HG03520 (cell line): Measurements from ENCODE around the gene TGFA.

Experiments used
- ATAC-seq: cut with Tn5 transposase; IDR thresholded peaks from one replicate; pipeline ENCODE4 v1.9.1; 2021; ENCODE audit warnings: mild to moderate bottlenecking, moderate library complexity; ENCODE audit not compliant: unreplicated experiment

The TGFA gene

GRCh38 chr2:70499253-70499652 is 54.4 kb downstream of the TGFA start:
- no peak for ATAC-seq

DNA sequence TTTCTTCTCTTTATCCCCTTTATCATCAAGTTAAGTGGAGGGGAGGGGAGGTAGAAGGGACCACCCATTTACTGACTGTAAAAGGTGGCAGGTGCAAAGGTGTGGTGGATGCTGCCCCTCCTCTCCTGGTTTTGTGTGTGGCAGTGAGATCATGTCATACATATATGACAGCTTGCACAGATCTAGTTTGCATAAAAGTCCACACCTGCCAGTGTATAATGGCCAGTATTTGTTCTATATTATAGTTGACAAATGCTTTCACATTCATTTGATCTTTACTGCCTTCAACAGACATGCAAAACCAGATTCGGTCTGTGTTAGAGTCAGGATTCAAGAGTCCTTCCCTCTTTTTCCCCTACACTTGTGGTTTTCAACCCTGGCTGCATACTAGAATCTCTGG is 55.1 kb downstream of the TGFA start:
- no peak for ATAC-seq

- ATAC-seq: no peak
Observed at GRCh38 chr2:70498054-70498453, 55.6 kb downstream of the TGFA start.

- no peak for ATAC-seq
Observed at GRCh38 chr2:70496819-70497218, 56.8 kb downstream of the TGFA start.

- no peak for ATAC-seq
Observed at GRCh38 chr2:70494293-70494886, 59.2 kb downstream of the TGFA start.

- ATAC-seq: no peak
Observed at GRCh38 chr2:70490381-70490780, 63.2 kb downstream of the TGFA start.

DNA sequence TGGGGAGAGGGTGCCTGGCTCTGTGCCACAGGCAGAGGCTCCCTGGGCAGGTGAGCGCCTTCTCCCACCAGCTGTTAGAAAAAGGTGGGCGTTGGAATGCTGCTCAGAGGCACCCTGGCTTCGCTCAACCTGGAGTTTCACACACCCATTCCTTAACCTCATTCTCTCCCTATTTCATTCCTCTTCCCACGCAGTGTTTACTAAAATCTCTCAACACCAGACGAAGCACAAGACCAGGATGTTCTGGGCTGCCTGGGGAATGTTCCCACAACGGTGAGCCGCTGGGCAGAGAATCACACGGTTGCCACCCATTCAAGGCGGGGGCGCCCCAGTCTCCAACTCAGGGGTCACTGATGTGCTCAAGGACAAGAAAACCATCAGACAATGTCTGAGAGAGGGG is 64.5 kb downstream of the TGFA start:
- ATAC-seq: no peak

GRCh38 chr2:70484086-70484485 is 69.5 kb downstream of the TGFA start:
- no peak for ATAC-seq

DNA sequence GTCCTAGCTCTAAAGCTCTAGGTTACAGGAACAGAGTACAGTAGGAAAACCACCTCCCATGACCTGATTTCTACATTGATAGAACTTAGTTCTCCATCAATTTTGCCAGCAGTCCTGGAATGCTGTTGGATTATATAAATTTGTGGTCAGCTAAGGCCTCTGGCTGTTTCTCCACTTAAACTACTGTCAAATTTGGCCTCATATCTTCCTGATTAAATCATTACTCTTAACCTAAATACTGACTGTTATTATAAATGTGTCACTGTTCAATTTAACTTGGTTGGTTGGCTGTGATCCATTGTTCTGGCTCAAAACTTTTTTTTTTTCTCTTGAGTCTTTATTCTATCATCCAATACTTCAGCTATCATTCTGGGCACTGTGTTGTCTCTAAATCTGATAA is 71.2 kb downstream of the TGFA start:
- ATAC-seq: no peak

DNA sequence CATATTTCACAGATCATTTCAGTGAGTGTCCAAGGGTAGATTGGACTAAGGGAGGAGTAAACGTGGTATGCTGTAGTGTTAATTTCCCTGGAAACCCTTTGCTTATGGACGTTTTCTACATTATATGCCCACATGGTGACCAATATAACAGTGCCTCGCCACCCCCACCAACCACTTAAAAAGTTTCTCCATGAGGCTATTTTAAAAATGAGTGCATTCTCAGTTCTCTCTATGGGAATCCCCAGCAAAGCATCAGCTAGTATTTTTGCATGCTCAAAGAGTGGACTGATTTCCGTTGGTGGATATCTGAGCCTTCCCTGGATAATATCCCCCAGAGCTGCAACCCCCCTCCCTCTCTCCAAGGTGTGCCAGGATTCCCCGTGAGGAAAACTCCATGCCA is 73.2 kb downstream of the TGFA start:
- ATAC-seq: no peak

- ATAC-seq: no peak
Observed at GRCh38 chr2:70479816-70480215, 73.8 kb downstream of the TGFA start.

DNA sequence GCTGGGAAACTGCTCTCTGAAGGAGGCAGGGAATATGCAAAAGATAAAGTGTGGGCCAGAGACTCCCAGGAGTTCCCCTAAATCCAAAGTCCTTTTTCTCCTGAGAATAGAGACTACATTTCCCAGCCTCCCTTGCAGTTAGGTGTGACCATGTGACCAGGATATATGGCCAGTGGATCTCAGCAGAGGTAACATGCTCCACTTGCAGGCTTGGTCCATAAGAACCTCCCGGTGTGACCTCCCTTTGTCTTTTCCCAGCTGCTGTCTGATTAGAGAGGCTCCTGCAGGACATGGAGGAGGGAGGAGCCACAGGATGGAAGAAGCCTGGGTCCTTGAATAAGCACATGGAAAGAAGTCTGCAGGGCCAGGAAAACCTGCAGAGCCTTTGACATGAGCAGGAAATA is 76.2 kb downstream of the TGFA start:
- no peak for ATAC-seq

DNA sequence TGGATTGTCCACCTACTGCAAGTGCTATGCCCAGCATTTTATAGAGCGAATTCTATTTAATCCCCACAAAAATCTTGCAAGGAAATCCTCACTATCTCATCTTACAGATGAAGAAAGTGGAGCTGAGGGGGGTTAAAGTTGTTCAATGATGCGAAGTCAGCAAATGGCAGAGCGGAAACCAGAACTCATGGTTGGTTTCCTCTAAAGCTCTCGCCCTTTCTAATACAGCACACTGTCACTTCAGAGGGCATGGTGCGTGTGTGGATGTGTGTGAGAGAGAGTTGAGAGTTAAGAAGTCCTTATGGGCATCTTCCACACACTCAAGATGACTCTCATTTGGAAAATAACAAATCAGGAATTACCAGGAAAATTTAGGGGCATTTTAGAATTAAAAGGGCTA is 78.4 kb downstream of the TGFA start:
- ATAC-seq: no peak

DNA sequence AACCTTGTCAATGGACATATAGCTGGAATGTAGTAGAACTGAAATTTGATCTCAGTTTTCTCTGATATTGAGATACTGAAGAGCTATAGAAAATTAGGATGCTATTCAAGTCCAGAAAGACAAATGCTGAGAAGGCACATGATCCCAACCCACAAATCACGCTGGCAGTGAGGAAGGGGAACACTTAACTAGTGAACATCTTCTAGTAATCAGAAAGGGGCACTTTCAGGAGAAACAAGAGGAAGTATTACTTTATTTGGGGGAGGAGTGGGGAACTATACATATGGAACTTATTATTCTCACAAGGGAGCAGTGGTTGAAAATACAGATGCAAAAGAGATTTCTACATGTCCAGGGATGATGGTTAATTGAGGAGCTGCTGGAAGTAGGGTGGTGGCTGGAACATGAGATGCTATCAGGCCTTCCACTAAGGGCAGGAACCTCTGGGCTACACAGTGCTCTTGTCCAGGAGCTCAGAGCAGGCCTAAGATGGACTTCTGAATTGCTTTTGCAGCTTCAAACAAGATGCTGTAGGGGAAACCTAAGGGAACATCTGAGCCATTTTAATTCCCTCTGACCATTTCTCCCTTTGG is 79.3 kb downstream of the TGFA start:
- no peak for ATAC-seq

DNA sequence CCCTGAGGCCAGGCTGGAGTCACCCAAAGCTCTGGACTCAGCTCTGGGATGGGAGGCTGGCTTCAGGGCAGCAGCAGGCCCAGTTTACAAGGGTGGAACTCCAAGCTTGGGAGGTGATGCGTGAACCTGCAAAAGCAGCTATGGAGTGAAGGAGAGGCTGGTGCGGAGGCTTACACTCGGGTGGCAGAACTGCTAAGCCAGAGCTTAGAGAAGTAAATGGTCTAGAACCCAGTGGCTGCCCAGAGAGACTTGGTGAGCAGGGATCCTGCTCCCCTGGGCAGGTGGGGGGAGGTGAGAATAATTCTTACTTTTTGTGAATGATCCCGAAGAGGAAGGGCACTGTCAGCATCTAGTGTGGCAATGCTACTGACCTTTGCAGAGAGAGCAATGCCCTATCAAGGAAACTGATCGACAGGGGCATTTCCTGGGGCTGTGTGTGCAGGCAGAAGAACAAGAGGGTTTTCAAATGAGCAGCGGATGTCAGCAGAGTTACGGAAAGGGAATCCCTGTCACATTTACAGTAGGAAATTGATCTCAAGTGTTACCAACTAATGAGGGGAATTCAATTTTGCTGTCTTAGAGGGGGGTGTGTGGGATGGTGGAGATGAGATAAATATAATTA is 80.4 kb downstream of the TGFA start:
- ATAC-seq: no peak

DNA sequence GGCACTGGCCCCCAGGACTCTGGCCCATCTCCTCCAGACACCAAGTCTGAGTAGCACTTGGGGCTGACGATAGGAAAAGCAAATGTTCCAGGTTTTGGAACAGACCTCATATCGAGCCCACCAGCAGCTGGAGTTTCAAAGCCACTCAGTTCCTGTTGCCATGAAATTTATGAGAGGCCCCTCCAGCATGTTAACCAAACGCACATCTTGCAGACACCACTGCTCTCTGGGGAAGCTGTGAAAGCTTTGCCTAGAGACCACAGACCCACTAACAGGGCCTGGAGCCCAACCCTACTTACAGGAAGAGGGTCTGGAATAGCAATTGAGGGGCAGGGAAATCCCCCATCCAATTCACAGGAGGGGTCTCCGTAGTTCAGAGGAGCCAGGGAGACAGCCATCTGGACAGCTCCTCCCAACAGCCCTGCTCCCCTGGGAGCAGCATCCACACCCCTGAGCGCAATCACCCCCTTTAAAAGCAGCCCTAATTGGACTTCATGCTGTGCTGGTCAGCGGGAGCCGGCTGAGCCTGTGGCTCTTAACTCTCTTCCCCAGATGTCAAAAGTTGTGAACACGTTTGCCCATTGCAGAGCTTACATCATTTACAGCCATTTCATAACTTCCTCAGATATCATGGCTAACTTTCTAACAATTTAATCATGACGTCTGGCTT is 81.3 kb downstream of the TGFA start:
- ATAC-seq: no peak

DNA sequence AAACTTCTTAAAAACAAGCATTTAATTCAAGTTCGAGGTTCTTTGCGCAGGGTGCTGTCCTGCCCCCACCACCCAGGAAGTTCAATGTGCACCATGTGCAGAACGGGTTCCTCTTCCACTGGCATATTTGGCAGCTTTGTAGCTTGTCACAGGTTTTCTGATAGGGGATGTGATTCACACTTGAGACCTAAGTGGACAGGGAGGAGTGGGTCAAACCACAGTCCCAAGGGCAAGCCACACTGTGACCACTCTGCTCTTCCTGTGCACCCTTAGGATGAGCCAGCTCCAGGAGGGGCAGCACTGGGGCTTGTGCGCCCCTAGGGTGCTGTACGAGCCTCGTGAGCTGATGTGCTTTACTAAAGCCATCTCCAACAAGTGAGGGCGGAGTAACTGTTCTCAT is 82.5 kb downstream of the TGFA start:
- no peak for ATAC-seq

DNA sequence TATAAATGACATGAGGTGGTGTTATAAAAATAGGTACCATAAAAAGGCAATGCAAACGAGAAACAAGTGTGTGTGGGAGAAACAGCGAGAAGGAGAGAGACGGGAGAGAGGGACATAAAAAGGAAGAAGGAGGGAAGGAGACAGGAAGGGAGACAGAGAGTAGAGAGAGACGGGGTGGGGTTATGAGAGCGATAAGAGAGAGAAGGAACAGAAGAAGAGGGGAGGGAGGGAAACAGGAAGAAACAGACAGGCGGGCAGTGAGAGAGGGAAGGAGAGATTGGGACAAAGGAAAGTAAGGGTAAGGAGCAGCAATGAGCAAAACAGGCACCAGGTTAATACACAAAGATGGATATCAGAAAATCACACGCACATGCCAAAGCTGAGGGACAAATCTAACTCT is 83.7 kb downstream of the TGFA start:
- ATAC-seq: no peak

DNA sequence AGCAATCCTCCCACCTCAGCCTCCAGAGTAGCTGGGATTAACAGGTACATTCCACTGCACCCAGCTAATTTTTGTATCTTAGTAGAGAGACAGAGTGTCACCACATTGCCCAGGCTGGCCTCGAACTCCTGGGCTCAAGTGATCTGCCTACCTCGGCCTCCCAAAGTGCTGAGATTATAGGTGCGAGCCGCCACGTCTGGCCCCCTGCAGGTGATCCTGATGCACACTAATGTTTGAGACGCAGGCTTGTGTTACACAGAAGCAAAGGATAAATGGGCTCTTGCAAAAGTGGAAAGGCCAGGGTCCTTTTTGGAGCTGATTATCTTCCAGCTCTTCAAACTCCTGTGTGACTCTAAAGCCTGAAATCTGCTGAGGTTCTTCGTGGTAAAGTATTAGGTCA is 84.2 kb downstream of the TGFA start:
- no peak for ATAC-seq

- ATAC-seq: no peak
Observed at GRCh38 chr2:70468878-70469277, 84.7 kb downstream of the TGFA start.

- no peak for ATAC-seq
Observed at GRCh38 chr2:70467831-70468779, 85.5 kb downstream of the TGFA start.
